ENCODE measurements around the gene FBXL16.

GRCh38 chr16:678209-678857, 27.3 kb downstream of the FBXL16 start:
- TF ChIP-seq CTCF (optimal IDR thresholded peaks at IDR 0.05 in 1 of 3, IDR thresholded peaks at IDR 0.05 in 1 of 3, conservative IDR thresholded peaks at IDR 0.05 in 1 of 3; ENCODE audit: extremely low read depth in 1 of 3, insufficient read depth in 2 of 3, low read length in 3 of 3) (no peak), EZH2 (IDR thresholded peaks at IDR 0.05; ENCODE audit: low read length) (no peak)

All from keratinocyte (primary cell).